GM23248 (cell line): Measurements from ENCODE around the gene GFI1B.
"Not testable (repeated sequence)": the region's sequence is repeated elsewhere in the genome, so short reads cannot be mapped to it uniquely, and the experiment has no call there.

Experiments used
- EZH2 ChIP-seq: fragments of 200-600 bp; sonication (generic); IDR thresholded peaks from 2 replicates; pipeline ENCODE4 v1.6.1; 2018; ENCODE audit warnings: antibody characterized with exemption, mild to moderate bottlenecking; ENCODE audit not compliant: insufficient read depth, poor library complexity, severe bottlenecking
- EZH2phosphoT487 ChIP-seq: fragments of 200-600 bp; sonication (generic); IDR thresholded peaks from 2 replicates; pipeline ENCODE4 v1.6.1; 2018; ENCODE audit warnings: antibody characterized with exemption, moderate library complexity, mild to moderate bottlenecking, low read depth; ENCODE audit not compliant: insufficient read depth

DNA sequence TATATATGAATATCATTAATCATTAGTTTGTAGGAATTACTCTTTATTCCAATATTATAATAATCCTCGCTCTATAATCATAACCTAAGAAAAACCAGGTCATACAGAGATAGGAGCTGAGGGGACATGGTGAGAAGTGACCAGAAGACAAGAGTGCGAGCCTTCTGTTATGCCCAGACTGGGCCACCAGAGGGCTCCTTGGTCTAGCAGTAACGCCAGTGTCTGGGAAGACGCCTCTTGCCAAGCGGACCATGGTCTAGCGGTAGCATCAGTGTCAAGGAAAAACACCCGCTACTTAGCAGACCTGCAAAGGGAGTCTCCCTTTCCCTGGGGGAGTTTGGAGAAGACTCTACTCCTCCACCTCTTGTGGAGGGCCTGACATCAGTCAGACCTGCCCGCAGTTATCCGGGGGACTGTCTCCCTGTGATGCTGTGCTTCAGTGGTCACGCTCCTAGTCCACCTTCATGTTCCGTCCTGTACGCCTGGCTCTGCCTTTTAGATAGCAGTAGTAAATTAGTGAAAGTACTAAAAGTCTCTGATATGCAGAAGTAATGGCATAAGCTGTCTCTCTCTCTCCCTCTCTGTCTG lies 62.5 kb downstream of the GFI1B start:
- not testable (repeated sequence) for TF ChIP-seq EZH2, EZH2phosphoT487
